WTC11 (cell line): ENCODE measurements around the gene CBX5. TPM values are rescaled to one million over a fixed set of nuclear protein-coding genes. Genes with fewer than 3 reads are reported as not detected.

Experiments used
- ATAC-seq: fragments of 200-7000 bp; cut with Tn5 transposase; 2 replicates; pipeline ENCODE4 v1.10.0; 2021; ENCODE audit warnings: mild to moderate bottlenecking, moderate library complexity
- CTCF ChIA-PET: fragments of 300-600 bp; sonication (Branson Sonifier 250); formaldehyde crosslinking; loops from one replicate; lab custom pipeline; 2021; ENCODE audit warnings: antibody characterized with exemption; lab: Charles Lee
- POLR2A ChIA-PET: fragments of 350-600 bp; sonication (Branson Sonifier 250); formaldehyde crosslinking; loops from one replicate; lab custom pipeline; 2021; ENCODE audit warnings: antibody characterized with exemption; lab: Charles Lee
- DNase-seq: peaks from one replicate; pipeline ENCODE4 v3.0.0; 2021; ENCODE audit warnings: low spot score
- H3K27ac Mint-ChIP-seq: 2 replicates; pipeline ENCODE4 v1.8.0; 2021; ENCODE audit warnings: mixed read lengths
- H3K27me3 Mint-ChIP-seq: 2 replicates; pipeline ENCODE4 v1.8.0; 2021; ENCODE audit warnings: low read depth, mild to moderate bottlenecking, moderate library complexity, mixed read lengths
- H3K36me3 Mint-ChIP-seq: 2 replicates; pipeline ENCODE4 v1.8.0; 2021; ENCODE audit warnings: mixed read lengths
- H3K4me1 Mint-ChIP-seq: 2 replicates; pipeline ENCODE4 v1.8.0; 2022; ENCODE audit warnings: mixed read lengths
- H3K4me3 Mint-ChIP-seq: 2 replicates; pipeline ENCODE4 v1.8.0; 2021; ENCODE audit warnings: mild to moderate bottlenecking, moderate library complexity, mixed read lengths
- H3K9me3 Mint-ChIP-seq: 2 replicates; pipeline ENCODE4 v1.8.0; 2021; ENCODE audit warnings: mixed read lengths
- AR ChIP-seq: fragments of 250-450 bp; sonication (Bioruptor Pico); IDR thresholded peaks from 2 replicates; pipeline ENCODE4 v1.9.0; 2021; ENCODE audit warnings: mild to moderate bottlenecking
- CBFB ChIP-seq: sonication (generic); formaldehyde crosslinking; IDR thresholded peaks from 2 replicates; pipeline ENCODE4 v1.8.1; 2022; ENCODE audit warnings: mild to moderate bottlenecking, low read depth, missing genetic modification reagents
- GRHL2 ChIP-seq: fragments of 250-450 bp; sonication (Bioruptor Pico); IDR thresholded peaks from 2 replicates; pipeline ENCODE4 v1.8.0; 2022; ENCODE audit warnings: mild to moderate bottlenecking, moderate library complexity; ENCODE audit not compliant: insufficient replicate concordance, severe bottlenecking
- JUN ChIP-seq: sonication (generic); formaldehyde crosslinking; IDR thresholded peaks from 2 replicates; pipeline ENCODE4 v1.8.0; 2023; ENCODE audit warnings: mild to moderate bottlenecking, missing genetic modification reagents
- NR2C2 ChIP-seq: sonication (generic); formaldehyde crosslinking; IDR thresholded peaks from 2 replicates; pipeline ENCODE4 v1.8.0; 2022; ENCODE audit warnings: mild to moderate bottlenecking, missing genetic modification reagents
- NR3C1 ChIP-seq: sonication (generic); formaldehyde crosslinking; conservative IDR thresholded peaks from 2 replicates; pipeline ENCODE4 v1.8.1; 2023; ENCODE audit warnings: low read depth, mild to moderate bottlenecking, missing genetic modification reagents
- STAT6 ChIP-seq: sonication (generic); formaldehyde crosslinking; conservative IDR thresholded peaks from 2 replicates; pipeline ENCODE4 v1.8.1; 2023; ENCODE audit warnings: mild to moderate bottlenecking, low read depth, missing genetic modification reagents, moderate library complexity
- TCF7 ChIP-seq: sonication (generic); formaldehyde crosslinking; IDR thresholded peaks from 2 replicates; pipeline ENCODE4 v1.8.0; 2022; ENCODE audit warnings: mild to moderate bottlenecking, low read depth, missing genetic modification reagents, moderate library complexity
- USF2 ChIP-seq: sonication (generic); formaldehyde crosslinking; IDR thresholded peaks from 2 replicates; pipeline ENCODE4 v1.8.1; 2023; ENCODE audit warnings: mild to moderate bottlenecking, missing genetic modification reagents, moderate library complexity
- ZNF263 ChIP-seq: sonication (generic); formaldehyde crosslinking; IDR thresholded peaks from 2 replicates; pipeline ENCODE4 v1.8.1; 2022; ENCODE audit warnings: low read depth, mild to moderate bottlenecking, moderate library complexity, missing genetic modification reagents
- ZNF281 ChIP-seq: sonication (generic); formaldehyde crosslinking; IDR thresholded peaks from 2 replicates; pipeline ENCODE4 v1.8.0; 2023; ENCODE audit warnings: mild to moderate bottlenecking, missing genetic modification reagents
- ZNF423 ChIP-seq: fragments of 250-450 bp; sonication (Bioruptor Pico); IDR thresholded peaks from 2 replicates; pipeline ENCODE4 v2.1.2; 2022; ENCODE audit warnings: mild to moderate bottlenecking, moderate library complexity
- total RNA-seq: library from RNA; stranded (reverse); gene quantifications from 3 replicates; pipeline ENCODE4 v1.2.3, GENCODE V29; 2021
- TF ChIP-seq, protein P1 (sequence below): sonication (generic); formaldehyde crosslinking; IDR thresholded peaks from 2 replicates; pipeline ENCODE4 v1.8.1; 2022; ENCODE audit warnings: mild to moderate bottlenecking, moderate library complexity, missing genetic modification reagents
- TF ChIP-seq, protein P2 (sequence below): sonication (generic); formaldehyde crosslinking; IDR thresholded peaks from 2 replicates; pipeline ENCODE4 v1.8.1; 2023; ENCODE audit warnings: mild to moderate bottlenecking, missing genetic modification reagents, moderate library complexity
- TF ChIP-seq, protein P3 (sequence below): sonication (generic); formaldehyde crosslinking; IDR thresholded peaks from 2 replicates; pipeline ENCODE4 v1.8.0; 2022; ENCODE audit warnings: mild to moderate bottlenecking, missing genetic modification reagents

Gene CBX5
- total RNA-seq, 1 experiment from 2014 or later = 182 TPM

GRCh38 chr12:54240971-54241588 is 38.8 kb downstream of the CBX5 start:
- TF ChIP-seq USF2 (CRISPR knock-in tag) (no peak), ZNF281 (no peak), JUN (CRISPR knock-in tag) (no peak), TCF7 (CRISPR knock-in tag) (no peak), GRHL2 (no peak), NR2C2 (no peak), ZNF263 (CRISPR knock-in tag) (no peak), CBFB (no peak)
- H3K9me3 Mint-ChIP-seq = no peaks in the 10 kb centered on the region
- no peaks in the 10 kb centered on the region for H3K27me3 Mint-ChIP-seq
- H3K27ac Mint-ChIP-seq = peak overlapping the region; percentile 64
- H3K36me3 Mint-ChIP-seq = peaks cover 51% of the 10 kb centered on the region
- no peak overlapping the region for H3K4me3 Mint-ChIP-seq
- CTCF ChIA-PET = interaction anchor here (0.5 to 3.1 kb wide), 4 partner anchors 8 to 84 kb away, joined by 5 to 12 read pairs (median 6); partner anchors contain the start of gene COPZ1
- POLR2A ChIA-PET = no interaction called here
- ATAC-seq = no peak
- no peaks in the 10 kb centered on the region for H3K4me1 Mint-ChIP-seq
- DNase-seq = no peak

- DNase-seq = no peak
- H3K36me3 Mint-ChIP-seq = peaks cover 49% of the 10 kb centered on the region
- TF ChIP-seq STAT6 (CRISPR knock-in tag) (no peak), USF2 (CRISPR knock-in tag) (no peak), AR (CRISPR knock-in tag) (no peak), ZNF423 (CRISPR knock-in tag) (no peak), NR3C1 (no peak)
- TF ChIP-seq, protein P1, sequence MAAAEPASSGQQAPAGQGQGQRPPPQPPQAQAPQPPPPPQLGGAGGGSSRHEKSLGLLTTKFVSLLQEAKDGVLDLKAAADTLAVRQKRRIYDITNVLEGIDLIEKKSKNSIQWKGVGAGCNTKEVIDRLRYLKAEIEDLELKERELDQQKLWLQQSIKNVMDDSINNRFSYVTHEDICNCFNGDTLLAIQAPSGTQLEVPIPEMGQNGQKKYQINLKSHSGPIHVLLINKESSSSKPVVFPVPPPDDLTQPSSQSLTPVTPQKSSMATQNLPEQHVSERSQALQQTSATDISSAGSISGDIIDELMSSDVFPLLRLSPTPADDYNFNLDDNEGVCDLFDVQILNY (CRISPR knock-in tag) = no peak
- TF ChIP-seq, protein P2, sequence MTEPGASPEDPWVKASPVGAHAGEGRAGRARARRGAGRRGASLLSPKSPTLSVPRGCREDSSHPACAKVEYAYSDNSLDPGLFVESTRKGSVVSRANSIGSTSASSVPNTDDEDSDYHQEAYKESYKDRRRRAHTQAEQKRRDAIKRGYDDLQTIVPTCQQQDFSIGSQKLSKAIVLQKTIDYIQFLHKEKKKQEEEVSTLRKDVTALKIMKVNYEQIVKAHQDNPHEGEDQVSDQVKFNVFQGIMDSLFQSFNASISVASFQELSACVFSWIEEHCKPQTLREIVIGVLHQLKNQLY (CRISPR knock-in tag) = no peak
- TF ChIP-seq, protein P3, sequence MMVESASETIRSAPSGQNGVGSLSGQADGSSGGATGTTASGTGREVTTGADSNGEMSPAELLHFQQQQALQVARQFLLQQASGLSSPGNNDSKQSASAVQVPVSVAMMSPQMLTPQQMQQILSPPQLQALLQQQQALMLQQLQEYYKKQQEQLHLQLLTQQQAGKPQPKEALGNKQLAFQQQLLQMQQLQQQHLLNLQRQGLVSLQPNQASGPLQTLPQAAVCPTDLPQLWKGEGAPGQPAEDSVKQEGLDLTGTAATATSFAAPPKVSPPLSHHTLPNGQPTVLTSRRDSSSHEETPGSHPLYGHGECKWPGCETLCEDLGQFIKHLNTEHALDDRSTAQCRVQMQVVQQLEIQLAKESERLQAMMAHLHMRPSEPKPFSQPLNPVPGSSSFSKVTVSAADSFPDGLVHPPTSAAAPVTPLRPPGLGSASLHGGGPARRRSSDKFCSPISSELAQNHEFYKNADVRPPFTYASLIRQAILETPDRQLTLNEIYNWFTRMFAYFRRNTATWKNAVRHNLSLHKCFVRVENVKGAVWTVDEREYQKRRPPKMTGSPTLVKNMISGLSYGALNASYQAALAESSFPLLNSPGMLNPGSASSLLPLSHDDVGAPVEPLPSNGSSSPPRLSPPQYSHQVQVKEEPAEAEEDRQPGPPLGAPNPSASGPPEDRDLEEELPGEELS (CRISPR knock-in tag) = no peak
- no peaks in the 10 kb centered on the region for H3K4me1 Mint-ChIP-seq
- H3K9me3 Mint-ChIP-seq = no peaks in the 10 kb centered on the region
- H3K4me3 Mint-ChIP-seq = no peak overlapping the region
- ChIA-PET CTCF (interaction anchor here (0.6 to 3.1 kb wide), 2 partner anchors 11 to 765 kb away, joined by 3 to 12 read pairs; no protein-coding TSS in a partner anchor), POLR2A (no interaction called here)
- no peak overlapping the region for H3K27ac Mint-ChIP-seq
- H3K27me3 Mint-ChIP-seq = no peaks in the 10 kb centered on the region
- no peak for ATAC-seq
These were observed 39.8 kb downstream of the CBX5 start for GRCh38 chr12:54240129-54240528.
